ENCODE data around the gene TRIM16. TPM values are rescaled to one million over a fixed set of nuclear protein-coding genes. Genes with fewer than 3 reads are reported as not detected.

Gene TRIM16
- 242 to 294 TPM (median 262 TPM) in 5 replicates for total RNA-seq (2022; extraction: Qiagen RNA extraction; ENCODE audit: low read depth)

DNA sequence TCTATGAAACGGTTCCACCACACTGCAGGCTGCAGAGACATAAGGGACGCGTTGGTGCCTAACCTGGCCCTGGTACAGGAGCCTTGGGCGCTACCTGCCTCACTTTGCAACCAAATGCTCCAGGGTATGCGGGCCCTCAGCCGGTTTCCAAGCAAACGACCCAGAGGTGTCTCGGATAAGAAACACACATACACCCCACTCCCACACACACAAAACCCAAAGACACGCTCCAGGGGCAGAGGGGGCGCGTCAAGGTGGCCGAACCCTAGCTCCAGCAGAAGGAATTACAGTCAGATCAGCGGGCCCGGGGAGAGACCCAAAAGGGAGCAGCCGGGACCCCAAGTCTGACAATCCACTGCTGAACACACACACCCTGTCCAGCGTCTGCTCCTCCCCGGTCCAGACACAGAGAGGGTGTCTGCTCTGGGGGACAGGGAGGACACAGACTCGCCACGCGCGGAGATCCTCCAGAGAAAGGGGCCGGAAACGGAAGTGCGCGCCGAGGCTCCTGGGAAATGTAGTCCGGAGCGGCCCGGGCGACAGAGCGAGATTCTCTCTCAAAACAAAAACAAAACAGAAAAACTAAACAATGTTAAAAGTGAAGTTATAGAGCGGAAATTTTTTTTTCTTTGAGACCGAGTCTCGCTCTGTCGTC lies at the start of gene TRIM16:
Gene TRIM16, minus strand, starts transcription at position 488 of the 655 bp plus-strand sequence. CDS start 32,702 bp downstream, outside the sequence.

GRCh38 chr17:15731900-15732299 lies 47.8 kb upstream of the TRIM16 start, which contains the start of gene TBC1D26:
TBC1D26 (plus strand) TSS chr17:15732283; CDS start chr17:15735349, 3,066 bp downstream.

DNA sequence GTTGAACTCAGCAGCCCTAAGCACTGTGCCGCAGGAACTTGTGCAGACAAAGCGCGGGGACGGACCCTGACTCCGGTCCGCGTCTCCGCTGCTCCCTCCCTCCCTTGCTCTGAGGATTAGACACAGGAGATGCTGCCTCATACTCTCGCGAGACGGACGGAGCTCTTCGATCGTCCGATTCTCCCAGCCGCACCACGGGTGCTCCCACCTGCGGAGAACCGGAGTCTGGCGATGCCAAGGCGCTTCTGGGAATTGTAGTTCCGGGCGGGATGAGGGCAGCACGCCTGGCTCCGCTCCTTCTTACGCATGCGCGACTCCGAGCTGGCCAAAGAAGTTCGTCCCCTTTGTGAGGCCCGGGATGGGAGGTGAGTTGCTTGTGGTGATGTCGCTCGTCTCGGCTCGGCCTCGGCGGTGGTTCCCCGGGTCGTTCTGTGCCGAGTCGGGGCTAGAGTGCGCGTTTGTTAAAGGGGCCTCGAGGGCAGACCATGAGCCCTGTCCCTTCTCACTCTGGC lies 15.4 kb upstream of the TRIM16 start, which contains the start of gene ZNF286A:
Gene ZNF286A, plus strand, starts transcription at position 340 of the 512 bp plus-strand sequence. CDS start 578 bp downstream, outside the sequence.

GRCh38 chr17:15619331-15620058 lies 64.6 kb downstream of the TRIM16 start, which contains the start of gene FBXW10B:
FBXW10B (minus strand) TSS chr17:15619704; CDS start chr17:15619512, 192 bp downstream.

Other genes starting within 250 kb of the TRIM16 start
- gene CDRT4, start 216.7 kb downstream of the TRIM16 start, total RNA-seq (2022; extraction: Qiagen RNA extraction; ENCODE audit: low read depth) = 0.61 to 1.5 TPM (median 0.66 TPM) in 5 replicates
- gene TVP23C, start 120.8 kb downstream of the TRIM16 start, total RNA-seq (2022; extraction: Qiagen RNA extraction; ENCODE audit: low read depth) = 6.9 to 11.5 TPM (median 10.6 TPM) in 5 replicates
- gene FBXW10B, start 64.6 kb downstream of the TRIM16 start, total RNA-seq (2022; extraction: Qiagen RNA extraction; ENCODE audit: low read depth) = 2.8 to 4.9 TPM (median 3.6 TPM) in 5 replicates
- 27.1 to 41.0 TPM (median 33.6 TPM) in 5 replicates for gene ZNF286A, start 15.4 kb upstream of the TRIM16 start, total RNA-seq (2022; extraction: Qiagen RNA extraction; ENCODE audit: low read depth)
- not detected in 5 replicates for gene TBC1D26, start 48.0 kb upstream of the TRIM16 start, total RNA-seq (2022; extraction: Qiagen RNA extraction; ENCODE audit: low read depth)

All from A549 treated with DMSO at 1 μM for 4 hours (cell line).